NCI-H345 treated with DMSO at 0.1 percent for 48 hours (cell line): ENCODE results near the gene MCMBP.
"Not testable (repeated sequence)": the region's sequence is repeated elsewhere in the genome, so short reads cannot be mapped to it uniquely, and the experiment has no call there.

ENCODE experiments used
- DNase-seq: peaks from one replicate; lab custom pipeline; 2025; ENCODE audit not compliant: unreplicated experiment; lab: John Stamatoyannopoulos, UW

MCMBP gene

DNA sequence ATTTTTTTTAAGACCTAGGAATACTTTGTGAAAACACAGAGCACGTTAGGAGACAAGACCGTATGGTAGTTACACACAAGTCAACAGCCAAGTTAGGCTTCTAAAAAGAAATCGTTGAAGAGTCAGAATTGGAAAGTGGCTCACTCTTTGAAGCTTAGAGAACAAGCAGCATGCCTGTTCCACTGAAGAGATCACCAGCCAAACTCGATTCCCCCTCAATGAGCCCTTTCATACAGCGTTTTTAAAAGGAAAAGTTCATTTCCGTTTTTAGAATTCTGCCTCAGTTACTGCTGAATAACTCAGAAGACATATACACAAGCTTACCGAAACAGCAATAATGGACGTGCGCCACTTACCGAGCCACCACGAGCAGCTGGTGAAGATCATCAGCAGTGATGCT lies 41.0 kb downstream of the MCMBP start:
- DNase-seq = no peak

DNA sequence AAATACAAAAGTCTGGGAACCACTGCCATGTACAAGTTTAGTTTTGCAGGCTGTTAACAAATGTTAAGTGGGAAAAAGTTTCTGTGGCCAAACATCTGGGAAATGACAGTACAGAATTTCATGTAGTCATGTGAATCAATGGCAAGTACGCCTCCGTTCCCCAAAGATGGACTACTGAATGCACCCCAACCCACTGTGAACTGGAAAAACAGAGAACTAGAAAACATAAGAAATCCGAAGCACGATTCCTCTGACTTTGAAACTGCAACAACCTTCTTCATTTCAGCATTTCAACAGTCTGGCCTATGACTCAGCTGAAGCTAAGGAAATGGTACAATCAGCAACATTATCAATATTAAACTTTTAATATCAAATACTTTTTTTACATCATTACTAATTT lies 41.8 kb downstream of the MCMBP start:
- DNase-seq = no peak

DNA sequence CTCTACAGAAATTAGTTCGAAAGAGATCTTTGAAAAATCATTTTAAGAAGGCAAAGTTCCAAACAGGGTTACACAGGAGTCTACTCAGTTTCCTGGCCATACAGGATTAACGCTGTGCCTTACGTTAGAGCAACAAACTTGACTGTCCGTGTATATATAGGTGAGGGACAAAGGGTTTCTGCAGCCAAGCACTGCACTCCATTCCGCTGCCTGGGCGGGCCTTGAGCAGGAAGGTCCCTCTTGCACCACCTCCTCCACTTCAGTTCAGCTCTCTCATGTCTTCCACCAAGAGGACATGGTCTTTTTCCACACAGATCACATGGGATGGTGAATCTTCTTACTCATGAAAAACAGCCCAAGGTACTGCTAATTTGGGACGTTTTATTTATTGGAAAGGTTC lies 43.2 kb downstream of the MCMBP start:
- DNase-seq = no peak

DNA sequence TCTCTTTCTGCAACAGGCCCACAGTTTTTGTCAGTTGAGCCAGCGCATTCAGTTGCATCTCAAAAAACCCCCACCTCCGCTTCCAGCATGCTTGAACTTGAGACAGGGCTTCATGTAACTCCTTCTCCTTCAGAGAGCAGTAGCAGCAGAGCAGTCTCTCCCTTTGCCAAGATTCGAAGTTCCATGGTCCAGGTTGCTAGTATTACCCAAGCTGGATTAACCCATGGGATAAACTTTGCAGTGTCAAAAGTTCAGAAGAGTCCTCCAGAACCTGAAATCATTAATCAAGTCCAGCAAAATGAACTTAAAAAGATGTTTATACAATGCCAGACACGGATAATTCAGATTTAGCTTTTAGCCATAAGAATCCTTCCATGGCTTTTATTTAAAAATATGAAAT lies 45.2 kb downstream of the MCMBP start:
- DNase-seq = no peak

DNA sequence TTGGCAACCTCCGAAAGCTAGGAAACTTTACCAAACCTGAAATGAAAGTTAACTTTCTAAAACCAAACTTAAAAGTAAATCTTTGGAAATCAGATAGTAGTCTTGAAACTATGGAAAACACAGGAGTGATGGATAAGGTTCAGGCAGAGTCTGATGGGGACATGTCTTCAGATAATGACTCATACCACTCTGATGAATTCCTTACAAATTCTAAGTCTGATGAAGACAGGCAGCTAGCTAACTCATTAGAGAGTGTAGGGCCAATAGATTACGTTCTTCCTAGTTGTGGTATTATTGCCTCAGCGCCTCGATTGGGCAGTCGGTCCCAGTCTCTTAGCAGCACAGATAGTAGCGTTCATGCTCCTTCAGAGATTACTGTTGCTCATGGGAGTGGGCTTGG lies 45.9 kb downstream of the MCMBP start:
- DNase-seq = no peak

DNA sequence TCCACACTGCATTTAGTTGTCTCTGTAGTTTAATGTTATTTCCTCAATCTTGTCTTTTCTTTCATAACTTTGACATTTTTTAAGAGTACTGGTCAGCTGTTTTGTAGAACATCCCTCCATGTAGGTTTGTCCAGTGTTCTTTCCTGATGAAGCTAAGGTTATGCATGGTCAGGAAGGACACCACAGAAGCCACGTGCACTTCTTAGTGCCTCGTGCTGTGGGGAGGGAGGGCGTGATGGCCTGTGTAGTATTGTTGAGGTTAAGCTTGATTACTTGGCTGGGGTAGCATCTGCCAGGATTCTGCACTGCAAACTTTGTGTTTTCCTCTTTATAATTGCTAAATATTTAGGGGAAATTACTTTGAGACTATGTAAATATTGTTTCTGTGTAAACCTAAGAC lies 48.3 kb downstream of the MCMBP start:
- DNase-seq = no peak

DNA sequence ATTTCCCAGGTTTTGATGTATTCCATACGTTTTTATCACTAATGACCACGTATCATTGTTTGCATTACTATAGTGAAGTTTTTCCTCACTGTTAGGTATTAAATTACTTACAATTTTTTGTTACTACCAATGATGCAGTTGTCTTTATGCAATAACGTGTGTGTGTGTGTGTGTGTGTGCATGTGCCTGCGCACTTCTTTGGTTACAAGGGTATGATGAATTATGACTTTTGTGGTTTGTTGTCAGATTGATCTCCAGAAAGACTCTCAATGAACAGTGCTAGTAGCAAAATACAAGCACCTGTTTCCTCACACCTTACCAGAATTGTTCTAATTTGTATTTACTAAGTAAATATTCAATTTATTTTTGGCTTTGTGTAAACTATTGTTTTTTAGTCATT lies 51.5 kb downstream of the MCMBP start:
- no peak for DNase-seq

DNA sequence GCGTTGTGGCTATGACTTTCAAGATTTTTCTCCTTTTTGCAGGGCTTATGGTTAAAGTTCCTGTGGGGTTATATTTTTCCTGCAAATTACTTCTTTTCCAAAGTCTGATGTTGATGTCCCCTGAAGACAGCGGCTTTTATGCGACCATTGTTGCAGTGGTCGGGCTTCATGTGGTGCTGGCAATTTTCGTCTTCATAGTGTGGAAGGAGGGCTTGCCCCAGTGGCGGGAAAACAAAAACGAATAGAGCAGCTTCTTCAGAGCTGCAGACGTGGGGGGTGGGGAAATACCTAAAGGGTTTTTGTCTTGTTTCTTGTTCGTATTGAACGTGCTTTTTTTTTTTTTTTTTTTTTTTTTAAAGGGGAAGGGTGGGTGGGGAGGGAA lies 53.8 kb downstream of the MCMBP start:
- DNase-seq = no peak

DNA sequence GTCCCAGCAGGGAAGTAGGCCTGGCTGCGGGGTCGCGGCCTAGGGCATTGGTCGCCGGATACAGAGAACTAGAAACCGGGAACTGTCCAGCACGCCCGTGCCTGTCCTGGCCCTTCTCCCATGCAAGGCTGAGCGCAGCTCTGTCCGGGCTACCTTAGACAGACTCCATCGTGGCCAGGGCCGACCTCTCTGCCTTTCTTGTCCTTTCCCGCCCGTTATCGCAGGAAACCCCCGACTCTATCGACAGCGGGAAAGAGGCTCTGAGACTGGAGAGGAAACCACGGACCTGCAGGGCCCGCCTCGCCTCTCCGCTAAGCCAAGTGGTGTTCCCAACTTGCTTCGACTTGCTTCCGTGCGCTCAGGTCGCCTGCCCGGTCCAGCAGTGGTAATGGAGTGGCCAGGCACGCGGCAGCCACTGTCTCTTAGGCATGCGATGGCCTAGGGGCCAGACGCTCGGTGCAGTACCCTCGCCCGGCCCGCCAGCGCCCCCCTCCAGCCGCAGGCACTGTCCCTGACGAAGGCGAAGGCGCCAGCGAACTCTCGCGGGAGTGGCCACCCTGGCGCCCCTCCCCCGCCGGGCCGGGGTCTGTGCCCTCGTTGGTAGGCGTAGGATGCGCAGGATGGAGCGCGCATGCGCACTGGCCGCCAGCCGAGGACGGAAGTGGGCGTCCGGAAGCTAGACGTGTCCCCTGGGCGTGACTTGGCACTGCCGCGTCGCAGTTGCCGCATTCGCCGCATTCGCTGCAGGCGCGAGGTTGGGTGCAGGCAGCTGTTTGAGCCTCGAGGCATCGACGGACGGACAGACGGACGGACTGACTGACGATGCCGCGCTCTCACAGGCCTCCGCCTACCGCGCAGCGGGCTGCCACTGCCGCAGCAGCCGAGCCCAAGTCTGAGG lies 54.4 kb downstream of the MCMBP start:
- DNase-seq = no peak

DNA sequence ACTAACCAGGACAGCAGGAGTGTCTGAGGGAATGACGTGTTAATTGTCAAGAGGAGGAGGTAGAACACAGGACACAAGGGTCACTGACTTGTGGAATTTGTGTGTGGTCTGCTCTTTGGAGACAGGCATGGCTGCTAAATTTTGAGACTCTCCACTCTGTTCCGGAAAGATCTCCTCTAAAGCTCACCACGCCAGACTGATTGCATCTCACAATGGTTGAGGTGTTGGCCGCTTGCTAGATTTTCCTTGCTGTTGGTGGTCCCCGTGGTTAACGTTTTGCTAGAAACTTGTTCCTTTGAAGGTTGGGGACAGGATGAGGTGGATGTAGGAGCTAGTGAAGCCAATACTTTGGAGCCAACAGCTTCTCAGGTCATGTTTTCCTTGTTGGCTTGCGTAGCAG lies 57.0 kb downstream of the MCMBP start:
- no peak for DNase-seq

DNA sequence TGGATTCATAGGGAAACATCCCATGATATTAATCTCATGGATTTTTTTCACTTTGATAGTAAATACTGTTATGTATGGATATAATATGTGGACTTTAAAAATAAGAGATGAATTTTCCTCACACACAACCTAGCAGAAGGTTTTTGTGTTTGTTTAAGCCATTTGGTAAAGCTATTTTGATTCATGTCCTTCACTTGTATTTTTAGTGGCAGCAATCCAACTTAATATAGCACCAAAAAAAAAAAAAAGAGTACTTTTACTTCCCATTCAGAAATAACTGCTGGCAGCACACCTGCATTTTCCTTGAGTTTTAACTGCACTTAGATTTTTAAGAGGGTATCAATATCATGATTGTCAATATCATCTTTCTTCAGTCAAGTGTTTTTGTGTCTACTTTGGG lies 60.0 kb downstream of the MCMBP start:
- no peak for DNase-seq

DNA sequence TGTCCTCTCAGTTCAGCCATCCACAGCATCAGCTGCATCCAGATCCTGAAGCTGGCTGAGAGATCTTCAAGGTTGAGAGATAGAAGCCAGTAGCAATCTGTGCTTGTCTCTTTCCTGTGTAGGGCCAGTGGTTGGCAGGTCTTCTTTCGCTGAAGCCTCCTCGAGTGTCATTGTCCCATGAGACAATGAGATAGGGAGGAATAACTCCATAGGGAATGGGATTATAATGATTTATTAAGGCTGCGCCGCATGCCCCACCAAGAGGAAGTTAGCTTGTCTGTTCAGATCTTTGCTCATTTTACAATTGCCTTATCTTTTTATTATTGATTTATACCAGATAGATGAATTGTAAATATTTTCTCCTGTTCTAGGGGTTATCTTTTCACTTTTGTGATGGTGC lies 61.5 kb downstream of the MCMBP start:
- no peak for DNase-seq

DNA sequence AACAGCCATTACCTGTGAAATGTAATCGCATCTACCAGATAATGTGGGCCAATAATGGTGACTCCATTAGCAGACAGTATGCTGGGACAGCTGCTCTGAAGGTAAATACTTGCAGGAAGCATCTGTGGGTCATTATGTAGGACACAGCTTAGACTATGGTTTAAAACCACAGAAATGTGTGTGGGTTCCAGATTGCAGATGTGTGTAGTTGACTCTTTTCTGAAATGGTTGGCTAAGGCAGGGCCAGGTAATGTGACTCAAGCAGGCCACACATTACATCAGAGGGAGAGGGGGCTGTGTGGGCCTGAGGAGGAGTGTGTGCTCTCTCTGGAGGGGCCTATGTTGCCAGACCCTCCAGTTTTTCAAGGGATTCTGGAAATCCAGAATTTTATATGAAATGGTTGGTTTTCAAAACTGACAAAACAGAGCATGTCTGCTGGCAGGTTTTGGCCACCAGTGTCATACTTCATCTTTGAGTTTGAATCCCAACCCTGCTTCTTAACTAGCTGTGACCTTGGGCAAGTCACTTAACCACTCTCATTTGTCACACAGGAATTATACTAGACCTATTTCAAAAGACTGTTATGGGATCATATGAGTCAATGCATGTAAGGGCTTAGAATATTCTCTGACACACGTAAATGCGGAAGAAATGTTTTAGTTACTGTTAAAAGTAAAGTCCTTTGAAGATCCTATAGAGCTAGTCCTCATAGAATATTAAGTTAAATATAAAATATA lies 64.5 kb downstream of the MCMBP start:
- DNase-seq = no peak

DNA sequence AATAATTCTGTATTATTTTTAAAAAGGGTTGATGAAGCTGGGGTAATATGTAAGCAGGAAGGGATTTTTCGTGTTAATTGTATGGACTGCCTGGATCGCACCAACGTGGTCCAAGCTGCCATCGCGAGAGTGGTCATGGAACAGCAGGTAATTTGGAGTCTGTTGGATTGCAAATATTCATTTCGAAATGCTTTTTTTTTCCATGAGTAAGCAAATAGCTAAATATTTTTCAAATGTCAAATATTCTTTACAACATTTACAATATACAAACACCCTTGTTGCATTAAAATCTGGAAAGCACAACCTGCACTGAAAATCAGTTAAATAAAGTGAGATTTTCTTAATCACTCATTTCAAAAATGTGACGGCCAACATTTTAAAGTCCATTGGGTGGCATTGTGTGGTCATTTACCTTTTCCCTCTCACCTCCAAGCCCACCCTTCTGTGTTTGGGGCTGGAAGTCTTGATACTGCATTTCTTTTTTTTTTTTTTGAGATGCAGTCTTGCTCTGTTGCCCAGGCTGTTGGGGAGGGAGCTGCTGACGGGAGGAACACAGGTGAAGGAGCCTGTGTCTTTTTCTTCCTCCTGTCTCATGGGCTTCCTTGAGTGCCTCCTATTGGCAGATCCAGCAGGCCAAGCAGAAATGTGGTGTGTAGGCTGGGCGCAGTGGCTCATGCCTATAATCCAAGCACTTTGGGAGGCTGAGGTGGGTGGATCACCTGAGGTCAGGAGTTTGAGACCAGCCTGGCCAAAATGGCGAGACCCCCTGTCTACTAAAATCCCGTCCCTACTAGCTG lies 66.1 kb downstream of the MCMBP start:
- DNase-seq = no peak

DNA sequence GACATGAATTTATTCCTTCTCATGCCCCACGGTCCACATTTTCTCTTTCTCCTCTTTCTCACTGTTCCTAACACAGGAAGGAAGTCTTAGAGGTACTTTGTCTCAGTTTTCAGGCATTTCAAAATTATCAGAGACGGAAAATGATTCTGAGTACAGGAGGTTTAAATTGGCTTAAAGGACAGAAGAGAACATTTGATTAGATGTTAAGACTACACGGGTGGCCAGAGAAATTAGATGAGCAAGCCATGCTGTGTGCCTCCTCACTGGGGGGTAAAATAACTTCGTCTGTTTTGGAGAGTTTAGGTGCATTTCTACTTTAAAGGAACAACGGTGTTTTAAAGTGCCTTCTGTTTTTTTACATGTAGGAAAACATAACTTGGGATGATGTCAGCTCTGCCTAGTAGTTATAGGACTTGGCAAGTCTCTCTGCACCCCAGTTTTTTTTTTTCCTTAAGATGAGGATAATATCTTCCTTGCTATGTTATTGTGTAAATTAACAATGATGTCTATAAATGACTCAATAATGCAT lies 66.9 kb downstream of the MCMBP start:
- DNase-seq = no peak

DNA sequence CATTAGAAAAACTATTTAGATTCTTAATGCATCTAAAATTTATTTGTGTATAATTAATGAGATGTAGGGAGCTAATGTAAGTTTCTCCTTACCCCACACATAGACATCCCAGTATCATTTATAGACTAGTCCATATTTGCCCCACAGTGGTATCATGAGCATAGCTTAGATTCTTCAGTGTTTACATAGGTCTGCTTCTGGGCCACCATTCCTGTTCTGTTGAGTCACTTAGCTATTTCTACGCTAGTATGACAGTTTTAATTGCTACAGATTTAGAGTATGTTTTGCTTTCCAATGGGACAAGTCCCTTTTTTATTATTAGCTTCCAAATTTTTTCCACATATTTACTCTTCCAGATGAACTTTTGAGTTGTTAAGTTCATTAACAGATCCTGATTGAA lies 69.4 kb downstream of the MCMBP start:
- DNase-seq = no peak

DNA sequence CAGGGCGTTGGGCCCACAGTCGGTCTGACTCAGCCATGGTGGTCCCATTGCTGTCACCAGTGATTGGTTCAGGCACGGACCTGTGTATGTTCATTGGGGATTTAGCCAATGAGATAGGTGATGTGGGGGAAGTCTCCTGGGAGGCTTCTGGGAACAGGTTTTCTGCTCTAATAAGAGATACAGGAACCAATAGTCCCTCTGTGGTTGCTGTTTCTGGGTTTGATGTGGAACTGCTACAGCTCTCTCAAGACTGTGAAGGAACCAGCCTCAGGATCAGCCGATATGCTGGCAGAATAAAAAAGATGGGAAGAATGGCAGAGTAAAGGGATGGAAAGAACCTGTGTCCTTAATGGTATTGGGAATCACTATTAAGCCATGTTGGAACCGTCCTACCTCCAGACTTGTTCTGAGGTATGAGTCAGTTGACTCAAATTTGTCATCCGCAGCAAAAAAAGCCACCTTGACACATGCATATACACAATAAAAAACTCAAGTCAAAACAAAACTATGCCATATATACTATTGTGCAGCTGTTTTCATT lies 70.6 kb downstream of the MCMBP start:
- DNase-seq = no peak

DNA sequence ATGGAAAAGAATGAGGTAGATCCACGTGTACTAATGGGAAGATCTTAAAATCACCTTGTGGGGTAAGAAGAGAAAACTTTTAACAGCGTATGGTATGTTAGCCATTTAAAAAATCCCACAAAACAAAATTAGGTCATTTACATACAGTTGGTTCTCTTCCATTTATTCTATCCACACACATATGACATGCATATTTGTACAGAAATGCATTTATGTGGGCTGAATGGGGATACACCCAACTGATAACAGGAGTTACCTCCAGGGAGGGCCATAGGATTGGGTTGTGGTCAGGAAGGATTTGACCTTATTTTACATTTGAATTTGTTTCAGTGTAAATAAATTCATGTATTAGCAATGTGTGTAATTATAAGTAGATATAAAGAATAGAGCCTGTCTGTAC lies 71.5 kb downstream of the MCMBP start:
- DNase-seq = no peak

DNA sequence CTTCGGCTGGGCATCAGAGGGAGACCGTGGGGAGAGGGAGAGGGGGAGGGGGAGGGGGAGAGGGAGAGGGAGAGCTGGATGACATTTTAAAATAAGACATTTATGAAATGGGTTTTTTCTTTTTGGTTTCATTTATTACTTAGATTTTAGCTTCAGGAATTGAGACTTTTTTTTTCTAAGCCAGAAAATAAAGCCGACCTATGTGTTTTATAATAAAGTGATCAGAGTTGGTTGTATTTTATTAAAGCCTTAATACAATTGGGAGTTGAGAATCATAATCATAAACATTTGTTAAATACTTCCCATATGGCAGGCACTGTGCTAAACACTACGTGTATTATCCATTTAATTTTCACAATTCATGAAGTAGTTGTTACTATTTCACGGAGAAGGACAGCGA lies 76.6 kb downstream of the MCMBP start:
- DNase-seq = no peak

DNA sequence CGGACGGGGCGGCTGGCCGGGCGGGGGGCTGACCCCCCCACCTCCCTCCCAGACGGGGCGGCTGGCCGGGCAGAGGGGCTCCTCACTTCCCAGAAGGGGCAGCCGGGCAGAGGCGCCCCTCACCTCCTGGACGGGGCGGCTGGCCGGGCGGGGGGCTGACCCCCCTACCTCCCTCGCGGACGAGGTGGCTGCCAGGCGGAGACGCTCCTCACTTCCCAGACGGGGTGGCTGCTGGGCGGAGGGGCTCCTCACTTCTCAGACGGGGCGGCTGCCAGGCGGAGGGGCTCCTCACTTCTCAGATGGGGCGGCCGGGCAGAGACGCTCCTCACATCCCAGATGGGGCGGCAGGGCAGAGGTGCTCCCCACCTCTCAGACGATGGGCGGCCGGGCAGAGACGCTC lies 77.5 kb downstream of the MCMBP start:
- not testable (repeated sequence) for DNase-seq

DNA sequence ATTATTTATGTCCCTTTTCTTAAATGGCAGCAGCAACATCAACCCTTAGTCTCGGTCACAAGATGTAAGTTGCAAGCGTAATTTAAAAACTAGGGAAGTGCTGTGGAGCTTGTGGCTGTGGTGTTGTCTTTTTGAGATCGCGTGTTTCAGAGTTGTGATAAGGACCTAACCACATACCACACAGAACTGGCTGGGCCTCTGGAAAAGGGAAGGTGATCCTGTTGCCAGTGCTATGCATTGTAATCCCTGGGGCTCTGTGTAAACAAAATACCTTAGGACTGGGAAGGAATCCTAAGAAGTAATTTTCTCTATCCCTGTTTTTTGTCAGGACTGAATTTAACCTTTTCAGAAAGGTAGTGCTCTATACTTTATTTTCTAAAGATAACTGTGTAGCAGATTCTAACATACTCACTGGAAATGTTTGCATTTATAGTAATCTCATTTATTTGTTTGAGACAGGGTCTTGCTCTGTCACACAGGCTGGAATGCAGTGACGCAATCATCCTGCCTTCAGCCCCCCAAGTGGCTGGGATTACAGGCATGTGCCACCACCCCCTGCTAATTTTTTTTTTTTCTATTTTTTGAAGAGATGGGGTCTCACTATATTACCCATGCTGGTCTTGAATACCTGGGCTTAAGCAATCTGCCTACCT lies 86.4 kb downstream of the MCMBP start:
- DNase-seq = no peak
